Midbrain (tissue), 1 donor: ENCODE measurements around the gene EIF3I.
A peak's percentile ranks its signal among the peaks of the same experiment; 100 is the strongest.

Experiments used
- DNase-seq: peaks from one replicate; lab custom pipeline; 2025; lab: John Stamatoyannopoulos, UW

EIF3I gene

GRCh38 chr1:32198237-32199042 lies 23.8 kb upstream of the EIF3I start:
- DNase-seq, result no peak

GRCh38 chr1:32199043-32199716 lies 23.0 kb upstream of the EIF3I start:
- DNase-seq, result no peak

- peak; percentile 8 for DNase-seq
These were observed 22.5 kb upstream of the EIF3I start for GRCh38 chr1:32199717-32200072.

GRCh38 chr1:32200226-32201010 lies 21.8 kb upstream of the EIF3I start, which contains the start of gene CCDC28B:
TSS of gene CCDC28B (plus strand) at chr1:32200595. CDS start at chr1:32201936, 1,341 bp downstream.
- DNase-seq, result peak; percentile 58

- peak; percentile 11 for DNase-seq
These were observed 21.0 kb upstream of the EIF3I start for GRCh38 chr1:32201011-32201855.

GRCh38 chr1:32204943-32205361 lies 17.3 kb upstream of the EIF3I start:
- no peak for DNase-seq

GRCh38 chr1:32205401-32206370 lies 16.5 kb upstream of the EIF3I start, which contains the start of gene IQCC:
TSS of gene IQCC (plus strand) at chr1:32205671. CDS start at chr1:32205682, 11 bp downstream.
- peak; percentile 92 for DNase-seq

GRCh38 chr1:32208469-32208868 lies 13.7 kb upstream of the EIF3I start:
- DNase-seq, result no peak

GRCh38 chr1:32208891-32209328 lies 13.3 kb upstream of the EIF3I start, which contains the start of gene DCDC2B:
TSS of gene DCDC2B (plus strand) at chr1:32209089. CDS start at chr1:32209094, 5 bp downstream.
- no peak for DNase-seq

- DNase-seq, result peak; percentile 50
These were observed 6.4 kb upstream of the EIF3I start for GRCh38 chr1:32215629-32216480.

GRCh38 chr1:32216566-32216965 lies 5.6 kb upstream of the EIF3I start:
- DNase-seq, result no peak

- DNase-seq, result no peak
These were observed 3.2 kb upstream of the EIF3I start for GRCh38 chr1:32219022-32219421.

GRCh38 chr1:32220746-32221580 lies 1.2 kb upstream of the EIF3I start:
- DNase-seq, result no peak

GRCh38 chr1:32221581-32221979 lies 627 bp upstream of the EIF3I start:
- DNase-seq, result no peak

- DNase-seq, result no peak
These were observed 1.5 kb downstream of the EIF3I start for GRCh38 chr1:32223683-32224082.

- no peak for DNase-seq
These were observed 2.1 kb downstream of the EIF3I start for GRCh38 chr1:32224285-32224684.

GRCh38 chr1:32228771-32229170 lies 6.6 kb downstream of the EIF3I start:
- DNase-seq, result no peak

- no peak for DNase-seq
These were observed 9.7 kb downstream of the EIF3I start for GRCh38 chr1:32231843-32232432.
